Fibroblast of lung (primary cell): Measurements from ENCODE around the gene PAPLN. TPM values are rescaled to one million over a fixed set of nuclear protein-coding genes. Genes with fewer than 3 reads are reported as not detected.

Experiments used
- DNase-seq, 2 donors: peaks; one replicate each; pipeline versions ENCODE4 v3.0.0 to v3.0.0-alpha.2; 2010; ENCODE audit warnings: low read depth in 2 of 2
- H2AFZ ChIP-seq: 2 replicates; pipeline ENCODE4 v1.5.1; 2012; ENCODE audit warnings: low read length, control low read depth, inconsistent platforms
- H3K27ac ChIP-seq: 2 replicates; pipeline ENCODE4 v1.5.1; 2011; ENCODE audit warnings: low read length, control low read depth; ENCODE audit not compliant: insufficient read depth
- H3K27me3 ChIP-seq: 2 replicates; pipeline ENCODE4 v1.5.1; 2011; ENCODE audit warnings: mild to moderate bottlenecking, low read length; ENCODE audit not compliant: control insufficient read depth, insufficient read depth
- H3K36me3 ChIP-seq: 2 replicates; pipeline ENCODE4 v1.5.1; 2011; ENCODE audit warnings: low read length; ENCODE audit not compliant: control insufficient read depth, insufficient read depth
- H3K4me1 ChIP-seq: 2 replicates; pipeline ENCODE4 v1.5.1; 2011; ENCODE audit warnings: low read length; ENCODE audit not compliant: control insufficient read depth, insufficient read depth; ENCODE audit errors: extremely low read depth
- H3K4me2 ChIP-seq: 2 replicates; pipeline ENCODE4 v1.5.1; 2011; ENCODE audit warnings: low read length, control low read depth; ENCODE audit not compliant: insufficient read depth; ENCODE audit errors: extremely low read depth
- H3K4me3 ChIP-seq, 4 experiments: fragments of 200-600 bp in 1 of 4; sonication (generic) in 1 of 4; replicated peaks in 1 of 4; 2 replicates each; pipeline ENCODE4 v1.5.1; 2011 to 2016; ENCODE audit warnings: low read length in 4 of 4, low read depth in 3 of 4, mild to moderate bottlenecking in 3 of 4, control low read depth in 2 of 4, inconsistent platforms in 1 of 4, mixed read lengths in 1 of 4; ENCODE audit not compliant: insufficient read depth in 1 of 4; ENCODE audit errors: control extremely low read depth in 1 of 4
- H3K79me2 ChIP-seq: 2 replicates; pipeline ENCODE4 v1.5.1; 2012; ENCODE audit warnings: mild to moderate bottlenecking, low read length, inconsistent platforms; ENCODE audit not compliant: control insufficient read depth, insufficient read depth
- H3K9ac ChIP-seq: 2 replicates; pipeline ENCODE4 v1.5.1; 2011; ENCODE audit warnings: mild to moderate bottlenecking, low read length, control low read depth; ENCODE audit not compliant: insufficient read depth
- H3K9me3 ChIP-seq: 2 replicates; pipeline ENCODE4 v1.5.1; 2012; ENCODE audit warnings: low read depth, low read length; ENCODE audit not compliant: control insufficient read depth, insufficient read depth
- H4K20me1 ChIP-seq: 2 replicates; pipeline ENCODE4 v1.5.1; 2011; ENCODE audit warnings: low read length; ENCODE audit not compliant: control insufficient read depth, insufficient read depth; ENCODE audit errors: extremely low read depth
- EZH2 ChIP-seq: IDR thresholded peaks from 2 replicates; pipeline ENCODE4 v1.5.1; 2012; ENCODE audit warnings: low read length, control low read depth, mild to moderate bottlenecking; ENCODE audit errors: missing control alignments
- polyA plus RNA-seq, 2 donors: library from polyadenylated mRNA; depleted of rRNA in 1 of 2; stranded (reverse) in 1 of 2; unstranded in 1 of 2; fragments of >200 nt; gene quantifications; 2 replicates each; pipeline ENCODE4 v1.2.1, GENCODE V29; 2011 to 2012; ENCODE audit warnings: missing spikeins in 1 of 2
- total RNA-seq: library from RNA; depleted of rRNA; stranded (reverse); fragments of >200 nt; gene quantifications from 2 replicates; pipeline ENCODE4 v1.2.1, GENCODE V29; 2014
- TF ChIP-seq, protein P1 (sequence below), 2 donors: IDR thresholded peaks in 1 of 2; conservative IDR thresholded peaks in 1 of 2; 1 replicate in 1 of 2; 2 replicates in 1 of 2; pipeline ENCODE4 v1.5.1; 2011 to 2012; ENCODE audit warnings: low read length in 2 of 2, control low read depth in 1 of 2, inconsistent platforms in 1 of 2, low read depth in 1 of 2, mild to moderate bottlenecking in 1 of 2

PAPLN gene
- total and polyA plus RNA-seq, 2 donors (not counting 1 experiment from before 2014, with no cell fraction given) = 1.3 to 6.9 TPM

DNA sequence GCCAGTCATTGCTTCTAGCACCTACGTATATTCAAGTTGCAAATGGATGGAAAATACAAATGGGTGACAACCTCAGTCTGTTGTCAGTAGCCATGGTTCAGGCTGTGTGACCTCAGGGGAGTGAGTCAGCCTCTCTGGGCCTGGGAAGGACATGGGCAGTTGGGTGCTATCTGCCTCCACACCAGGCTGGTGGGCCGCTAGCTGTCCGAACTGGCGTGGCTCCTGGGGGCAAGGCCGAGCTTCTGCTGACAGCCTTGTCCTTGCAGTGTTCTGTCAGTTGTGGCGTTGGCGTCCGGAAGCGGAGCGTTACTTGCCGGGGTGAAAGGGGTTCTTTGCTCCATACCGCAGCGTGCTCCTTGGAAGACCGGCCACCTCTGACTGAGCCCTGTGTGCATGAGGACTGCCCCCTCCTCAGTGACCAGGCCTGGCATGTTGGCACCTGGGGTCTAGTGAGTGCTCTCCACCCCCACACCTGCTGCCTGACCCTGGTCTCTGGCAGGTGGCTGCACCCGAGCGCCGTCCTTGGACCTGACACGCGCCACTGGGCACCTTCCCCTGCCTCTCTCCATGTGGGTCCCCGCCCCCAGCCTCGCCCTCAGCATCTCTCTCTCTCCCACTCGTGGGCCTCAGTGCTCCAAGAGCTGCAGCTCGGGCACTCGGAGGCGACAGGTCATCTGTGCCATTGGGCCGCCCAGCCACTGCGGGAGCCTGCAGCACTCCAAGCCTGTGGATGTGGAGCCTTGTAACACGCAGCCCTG, 17.1 kb downstream of the PAPLN start:
- TF ChIP-seq, protein P1, sequence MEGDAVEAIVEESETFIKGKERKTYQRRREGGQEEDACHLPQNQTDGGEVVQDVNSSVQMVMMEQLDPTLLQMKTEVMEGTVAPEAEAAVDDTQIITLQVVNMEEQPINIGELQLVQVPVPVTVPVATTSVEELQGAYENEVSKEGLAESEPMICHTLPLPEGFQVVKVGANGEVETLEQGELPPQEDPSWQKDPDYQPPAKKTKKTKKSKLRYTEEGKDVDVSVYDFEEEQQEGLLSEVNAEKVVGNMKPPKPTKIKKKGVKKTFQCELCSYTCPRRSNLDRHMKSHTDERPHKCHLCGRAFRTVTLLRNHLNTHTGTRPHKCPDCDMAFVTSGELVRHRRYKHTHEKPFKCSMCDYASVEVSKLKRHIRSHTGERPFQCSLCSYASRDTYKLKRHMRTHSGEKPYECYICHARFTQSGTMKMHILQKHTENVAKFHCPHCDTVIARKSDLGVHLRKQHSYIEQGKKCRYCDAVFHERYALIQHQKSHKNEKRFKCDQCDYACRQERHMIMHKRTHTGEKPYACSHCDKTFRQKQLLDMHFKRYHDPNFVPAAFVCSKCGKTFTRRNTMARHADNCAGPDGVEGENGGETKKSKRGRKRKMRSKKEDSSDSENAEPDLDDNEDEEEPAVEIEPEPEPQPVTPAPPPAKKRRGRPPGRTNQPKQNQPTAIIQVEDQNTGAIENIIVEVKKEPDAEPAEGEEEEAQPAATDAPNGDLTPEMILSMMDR (conservative IDR thresholded peaks at IDR 0.05 in 1 of 2, IDR thresholded peaks at IDR 0.05 in 1 of 2; ENCODE audit: low read depth in 1 of 2, low read length in 2 of 2) = no peak
- no peak for TF ChIP-seq EZH2
- Histone ChIP-seq H4K20me1 (no peaks in the 10 kb centered on the region), H3K9ac (no peak overlapping the region), H3K4me3 (no peak overlapping the region), H3K27ac (no peak overlapping the region), H2AFZ (no peak overlapping the region), H3K79me2 (no peaks in the 10 kb centered on the region), H3K9me3 (no peaks in the 10 kb centered on the region), H3K27me3 (no peaks in the 10 kb centered on the region), H3K36me3 (no peaks in the 10 kb centered on the region), H3K4me2 (no peak overlapping the region), H3K4me1 (no peaks in the 10 kb centered on the region)
- DNase-seq = no peak

DNA sequence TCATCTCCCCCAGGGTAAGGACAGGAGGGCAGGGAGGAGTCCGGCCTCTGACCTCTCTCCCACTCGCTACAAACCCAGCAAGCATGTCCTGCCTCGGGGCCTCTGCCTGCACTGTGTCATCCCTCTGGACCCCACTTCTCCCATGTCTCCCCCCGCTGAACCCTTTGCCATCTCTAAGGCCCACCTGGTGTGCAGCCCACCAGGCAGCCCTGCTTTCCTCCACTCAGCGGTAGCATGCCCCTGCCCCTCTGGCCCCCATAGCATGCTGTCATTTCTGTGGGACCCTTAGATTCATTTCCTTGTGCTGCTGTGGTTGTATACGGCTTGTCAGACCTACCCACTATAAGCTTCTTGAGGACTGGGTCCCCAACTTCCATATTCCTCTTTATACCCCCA, 17.7 kb downstream of the PAPLN start:
- Histone ChIP-seq H3K36me3 (no peaks in the 10 kb centered on the region), H3K4me3 (no peak overlapping the region), H2AFZ (no peak overlapping the region), H3K79me2 (no peaks in the 10 kb centered on the region), H4K20me1 (no peaks in the 10 kb centered on the region), H3K4me2 (no peak overlapping the region), H3K4me1 (no peaks in the 10 kb centered on the region), H3K9ac (no peak overlapping the region), H3K27me3 (no peaks in the 10 kb centered on the region), H3K27ac (no peak overlapping the region), H3K9me3 (no peaks in the 10 kb centered on the region)
- no peak for DNase-seq
- TF ChIP-seq, protein P1 (conservative IDR thresholded peaks at IDR 0.05 in 1 of 2, IDR thresholded peaks at IDR 0.05 in 1 of 2; ENCODE audit: low read depth in 1 of 2, low read length in 2 of 2) = no peak
- no peak for TF ChIP-seq EZH2

DNA sequence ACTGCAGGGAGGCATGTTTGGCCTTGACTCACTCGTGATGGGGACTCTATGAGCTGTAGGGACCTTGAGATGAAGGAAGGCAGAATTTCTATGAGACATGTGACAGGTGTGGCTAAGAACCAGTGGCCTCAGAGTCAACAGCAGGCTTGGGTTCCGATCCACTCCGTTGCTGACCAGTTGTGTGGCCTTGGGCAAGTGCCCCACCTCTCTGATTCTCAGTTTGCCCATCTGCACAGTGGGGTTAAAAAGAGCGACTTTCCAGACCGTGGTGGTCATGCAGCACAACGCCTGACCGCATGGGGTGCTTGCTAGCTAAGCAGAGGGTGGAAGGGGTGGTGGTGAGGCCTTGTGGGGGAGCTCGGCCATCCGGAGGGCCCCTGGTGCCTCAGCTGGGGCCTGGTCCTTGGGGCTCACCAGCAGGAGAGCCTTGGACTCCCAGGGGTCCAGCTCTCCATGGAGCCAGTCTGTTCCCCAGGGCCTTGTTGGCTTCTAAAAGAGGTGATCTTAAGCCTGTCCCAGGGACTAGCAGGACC, 18.5 kb downstream of the PAPLN start:
- Histone ChIP-seq H3K79me2 (no peaks in the 10 kb centered on the region), H3K27me3 (no peaks in the 10 kb centered on the region), H3K4me1 (no peaks in the 10 kb centered on the region), H3K36me3 (no peaks in the 10 kb centered on the region), H3K9me3 (no peaks in the 10 kb centered on the region), H3K4me2 (no peak overlapping the region), H2AFZ (no peak overlapping the region), H3K27ac (no peak overlapping the region), H4K20me1 (no peaks in the 10 kb centered on the region), H3K4me3 (no peak overlapping the region), H3K9ac (no peak overlapping the region)
- no peak for TF ChIP-seq EZH2
- TF ChIP-seq, protein P1 (conservative IDR thresholded peaks at IDR 0.05 in 1 of 2, IDR thresholded peaks at IDR 0.05 in 1 of 2; ENCODE audit: low read depth in 1 of 2, low read length in 2 of 2) = no peak
- DNase-seq = no peak
